GM13977 (cell line): ENCODE results near the gene ACAD11.

Experiments
- DNase-seq: peaks from one replicate; pipeline ENCODE4 v3.0.0; 2012; ENCODE audit warnings: low spot score
- in situ Hi-C: fragments of 300-500 bp; cut with MboI; formaldehyde crosslinking; loops from one replicate; pipeline ENCODE4 v1.12.0; 2022; ENCODE audit warnings: low sequenced_read_pairs, low pct_unique_long_range_greater_than_20kb, mixed read lengths, inconsistent platforms; ENCODE audit not compliant: unreplicated experiment
- TF ChIP-seq, protein P1 (sequence below): IDR thresholded peaks from 2 replicates; pipeline ENCODE4 v1.5.1; 2012; ENCODE audit warnings: mild to moderate bottlenecking, control low read depth; ENCODE audit not compliant: insufficient read depth; ENCODE audit errors: extremely low read depth, missing control alignments

The ACAD11 gene

DNA sequence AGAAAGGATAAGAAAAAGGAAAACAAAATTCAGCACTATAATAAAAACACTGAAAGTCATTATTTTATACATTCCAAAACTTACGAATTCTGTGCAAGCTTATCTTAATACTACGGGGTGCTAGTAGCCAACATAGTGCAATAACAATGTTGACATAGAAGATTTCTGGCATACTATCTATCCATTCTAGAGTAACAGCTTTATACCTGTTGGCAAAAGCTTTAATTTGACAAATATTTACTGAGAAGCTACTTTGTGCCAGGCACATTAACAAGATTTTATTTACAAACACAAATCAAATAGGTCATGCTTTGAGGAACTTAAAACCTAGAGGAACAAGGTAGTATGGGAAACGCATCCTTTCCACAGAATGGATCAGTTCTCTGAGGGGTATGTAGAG lies 61.4 kb downstream of the ACAD11 start:
- TF ChIP-seq, protein P1, sequence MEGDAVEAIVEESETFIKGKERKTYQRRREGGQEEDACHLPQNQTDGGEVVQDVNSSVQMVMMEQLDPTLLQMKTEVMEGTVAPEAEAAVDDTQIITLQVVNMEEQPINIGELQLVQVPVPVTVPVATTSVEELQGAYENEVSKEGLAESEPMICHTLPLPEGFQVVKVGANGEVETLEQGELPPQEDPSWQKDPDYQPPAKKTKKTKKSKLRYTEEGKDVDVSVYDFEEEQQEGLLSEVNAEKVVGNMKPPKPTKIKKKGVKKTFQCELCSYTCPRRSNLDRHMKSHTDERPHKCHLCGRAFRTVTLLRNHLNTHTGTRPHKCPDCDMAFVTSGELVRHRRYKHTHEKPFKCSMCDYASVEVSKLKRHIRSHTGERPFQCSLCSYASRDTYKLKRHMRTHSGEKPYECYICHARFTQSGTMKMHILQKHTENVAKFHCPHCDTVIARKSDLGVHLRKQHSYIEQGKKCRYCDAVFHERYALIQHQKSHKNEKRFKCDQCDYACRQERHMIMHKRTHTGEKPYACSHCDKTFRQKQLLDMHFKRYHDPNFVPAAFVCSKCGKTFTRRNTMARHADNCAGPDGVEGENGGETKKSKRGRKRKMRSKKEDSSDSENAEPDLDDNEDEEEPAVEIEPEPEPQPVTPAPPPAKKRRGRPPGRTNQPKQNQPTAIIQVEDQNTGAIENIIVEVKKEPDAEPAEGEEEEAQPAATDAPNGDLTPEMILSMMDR, result no peak
- DNase-seq, result no peak
- in situ Hi-C loops, result no loop called here

DNA sequence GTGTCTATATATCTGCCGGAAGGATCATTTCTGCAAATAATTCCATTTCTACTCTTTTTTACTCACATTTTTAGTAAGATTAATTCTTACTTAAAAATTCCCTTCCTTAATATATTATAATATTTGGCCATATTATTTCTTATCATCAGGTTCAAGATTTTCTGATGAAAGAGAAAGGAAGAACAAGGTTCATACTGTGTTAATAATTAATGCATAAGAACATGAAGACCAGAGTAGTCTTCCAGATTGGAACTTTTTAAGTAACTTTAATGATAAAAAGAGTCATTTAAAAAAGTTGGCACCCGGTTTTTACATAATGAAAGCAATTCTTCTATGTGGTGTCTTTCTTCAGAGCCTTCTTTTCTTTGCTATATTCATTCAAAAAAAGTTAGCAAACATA lies 61.9 kb downstream of the ACAD11 start:
- in situ Hi-C loops, result no loop called here
- TF ChIP-seq, protein P1, result no peak
- DNase-seq, result no peak

DNA sequence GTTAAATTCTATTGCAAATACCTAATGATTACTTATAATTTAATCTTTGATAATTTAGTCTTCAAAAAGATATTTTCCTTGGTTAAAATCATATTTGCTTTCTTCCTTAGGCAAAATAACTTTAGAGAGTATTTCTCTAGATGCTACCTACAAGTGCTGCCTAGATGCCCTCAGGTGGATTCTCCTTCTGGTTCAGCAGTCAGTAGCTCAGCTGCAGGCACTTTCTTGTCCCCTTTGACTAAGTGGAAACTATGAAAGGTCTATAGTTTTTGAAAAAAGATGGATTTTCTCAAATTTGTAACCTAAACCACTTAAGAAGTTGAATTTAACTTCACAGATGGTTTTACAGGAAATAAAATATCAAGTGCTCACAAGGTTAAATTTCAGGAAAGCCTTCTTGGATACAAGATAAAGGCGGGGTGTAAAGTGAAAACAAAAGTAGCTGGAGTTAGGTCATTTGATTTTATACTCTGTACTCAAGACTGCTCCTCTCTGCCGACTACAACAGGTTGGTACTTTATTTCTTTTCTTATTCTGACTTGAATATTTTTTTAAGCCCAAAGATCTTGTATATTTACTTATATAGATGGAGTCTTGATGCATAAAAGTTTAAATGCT lies 62.7 kb downstream of the ACAD11 start, which contains the start of gene ACKR4:
ACKR4 (plus strand) TSS at position 455 of the 618 bp plus-strand sequence. CDS start 3,128 bp downstream, outside the sequence.
- DNase-seq, result no peak
- TF ChIP-seq, protein P1, result no peak
- in situ Hi-C loops, result no loop called here

DNA sequence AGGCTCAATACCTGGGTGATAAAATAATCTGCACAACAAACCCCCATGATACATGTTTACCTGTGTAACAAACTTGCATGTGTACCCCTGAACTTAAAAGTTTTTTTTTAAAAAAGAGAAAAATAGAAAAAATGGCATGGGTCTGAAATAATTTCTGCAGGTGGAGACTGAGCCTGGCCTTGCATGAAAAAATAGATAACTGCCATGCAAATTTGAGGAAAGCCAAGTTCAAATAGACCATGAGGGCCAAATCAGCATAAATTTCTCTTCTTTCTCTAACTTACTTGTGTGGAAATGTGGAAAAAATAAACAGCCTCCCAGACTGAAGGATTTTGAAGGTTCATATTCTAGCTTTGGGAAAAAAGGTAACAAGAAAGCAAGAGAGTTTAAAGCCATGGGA lies 63.3 kb downstream of the ACAD11 start:
- DNase-seq, result no peak
- TF ChIP-seq, protein P1, result no peak
- in situ Hi-C loops, result no loop called here

DNA sequence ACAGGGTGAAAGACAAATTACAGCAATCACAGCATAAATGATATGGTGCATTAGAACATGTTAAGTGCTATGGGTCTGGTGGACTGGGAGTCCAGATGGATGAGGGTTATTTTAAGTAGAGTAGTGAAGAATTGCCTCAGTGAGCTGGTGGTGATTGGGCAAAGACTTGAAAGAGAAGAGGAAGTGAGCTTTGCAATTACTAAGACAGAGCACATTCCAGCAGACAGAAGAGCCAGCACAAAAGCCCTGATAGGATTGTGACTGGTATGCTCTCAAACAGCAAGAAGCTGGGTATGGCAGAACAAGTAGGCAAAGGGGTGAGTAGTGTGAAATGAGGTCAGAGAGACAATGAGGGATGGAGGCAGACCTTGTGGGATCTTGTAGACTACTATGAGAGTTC lies 64.6 kb downstream of the ACAD11 start:
- in situ Hi-C loops, result no loop called here
- TF ChIP-seq, protein P1, result no peak
- no peak for DNase-seq

DNA sequence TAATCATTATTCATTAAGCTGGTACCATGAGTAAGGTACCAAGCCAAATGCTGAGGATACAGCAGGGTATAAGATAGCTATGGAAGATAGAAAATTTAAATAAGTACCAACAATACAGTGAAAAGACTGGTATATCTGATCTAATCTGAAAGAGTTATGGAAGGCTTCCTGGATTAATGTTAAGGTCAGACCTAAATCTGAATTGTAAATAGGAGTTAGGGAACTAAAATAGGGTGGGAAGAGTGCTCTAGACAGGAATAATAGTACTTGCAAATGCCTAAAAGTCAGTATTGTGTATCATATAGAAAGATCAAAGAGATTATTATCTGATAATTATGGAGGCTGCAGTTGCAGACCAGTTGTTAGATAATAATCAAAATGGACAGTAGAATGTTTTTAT lies 65.1 kb downstream of the ACAD11 start:
- in situ Hi-C loops, result no loop called here
- DNase-seq, result no peak
- TF ChIP-seq, protein P1, result no peak
